Type B pancreatic cell (in vitro differentiated cells): ENCODE data around the gene MYDGF. TPM values are rescaled to one million over a fixed set of nuclear protein-coding genes. Genes with fewer than 3 reads are reported as not detected.

Experiments used
- DNase-seq: peaks from one replicate; pipeline ENCODE4 v3.0.0; 2021; ENCODE audit warnings: mixed read lengths; ENCODE audit not compliant: unreplicated experiment; ENCODE audit errors: extremely low spot score
- H3K27ac Mint-ChIP-seq: 2 replicates; pipeline ENCODE4 v1.8.0; 2021; ENCODE audit warnings: mild to moderate bottlenecking, mixed read lengths
- H3K27me3 Mint-ChIP-seq: 2 replicates; pipeline ENCODE4 v1.8.0; 2021; ENCODE audit warnings: mixed read lengths
- H3K36me3 Mint-ChIP-seq: 2 replicates; pipeline ENCODE4 v1.8.0; 2021; ENCODE audit warnings: mixed read lengths
- H3K4me1 Mint-ChIP-seq: one replicate; pipeline ENCODE4 v1.8.0; 2021; ENCODE audit warnings: mixed read lengths; ENCODE audit not compliant: unreplicated experiment
- H3K4me3 Mint-ChIP-seq: 2 replicates; pipeline ENCODE4 v1.8.0; 2021; ENCODE audit warnings: mild to moderate bottlenecking, mixed read lengths
- H3K9me3 Mint-ChIP-seq: 2 replicates; pipeline ENCODE4 v1.8.0; 2021; ENCODE audit warnings: mixed read lengths
- total RNA-seq: library from RNA; stranded (reverse); gene quantifications from 2 replicates; pipeline ENCODE4 v1.2.1, GENCODE V29; 2021; ENCODE audit warnings: low replicate concordance
- TF ChIP-seq, protein P1 (sequence below): fragments of 200-600 bp; sonication (generic); conservative IDR thresholded peaks from 2 replicates; pipeline ENCODE4 v1.5.0; 2021; ENCODE audit warnings: antibody characterized with exemption, mild to moderate bottlenecking

The MYDGF gene
- total RNA-seq, 1 donor from 2014 or later: 57.5 TPM

GRCh38 chr19:4619668-4620294, 50.4 kb downstream of the MYDGF start:
- Mint-ChIP-seq H3K36me3 (no peaks in the 10 kb centered on the region), H3K27me3 (peaks cover 5% of the 10 kb centered on the region), H3K4me1 (peaks cover 10% of the 10 kb centered on the region), H3K9me3 (no peaks in the 10 kb centered on the region), H3K27ac (no peak overlapping the region), H3K4me3 (no peak overlapping the region)
- DNase-seq: no peak
- TF ChIP-seq, protein P1, sequence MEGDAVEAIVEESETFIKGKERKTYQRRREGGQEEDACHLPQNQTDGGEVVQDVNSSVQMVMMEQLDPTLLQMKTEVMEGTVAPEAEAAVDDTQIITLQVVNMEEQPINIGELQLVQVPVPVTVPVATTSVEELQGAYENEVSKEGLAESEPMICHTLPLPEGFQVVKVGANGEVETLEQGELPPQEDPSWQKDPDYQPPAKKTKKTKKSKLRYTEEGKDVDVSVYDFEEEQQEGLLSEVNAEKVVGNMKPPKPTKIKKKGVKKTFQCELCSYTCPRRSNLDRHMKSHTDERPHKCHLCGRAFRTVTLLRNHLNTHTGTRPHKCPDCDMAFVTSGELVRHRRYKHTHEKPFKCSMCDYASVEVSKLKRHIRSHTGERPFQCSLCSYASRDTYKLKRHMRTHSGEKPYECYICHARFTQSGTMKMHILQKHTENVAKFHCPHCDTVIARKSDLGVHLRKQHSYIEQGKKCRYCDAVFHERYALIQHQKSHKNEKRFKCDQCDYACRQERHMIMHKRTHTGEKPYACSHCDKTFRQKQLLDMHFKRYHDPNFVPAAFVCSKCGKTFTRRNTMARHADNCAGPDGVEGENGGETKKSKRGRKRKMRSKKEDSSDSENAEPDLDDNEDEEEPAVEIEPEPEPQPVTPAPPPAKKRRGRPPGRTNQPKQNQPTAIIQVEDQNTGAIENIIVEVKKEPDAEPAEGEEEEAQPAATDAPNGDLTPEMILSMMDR: no peak

DNA sequence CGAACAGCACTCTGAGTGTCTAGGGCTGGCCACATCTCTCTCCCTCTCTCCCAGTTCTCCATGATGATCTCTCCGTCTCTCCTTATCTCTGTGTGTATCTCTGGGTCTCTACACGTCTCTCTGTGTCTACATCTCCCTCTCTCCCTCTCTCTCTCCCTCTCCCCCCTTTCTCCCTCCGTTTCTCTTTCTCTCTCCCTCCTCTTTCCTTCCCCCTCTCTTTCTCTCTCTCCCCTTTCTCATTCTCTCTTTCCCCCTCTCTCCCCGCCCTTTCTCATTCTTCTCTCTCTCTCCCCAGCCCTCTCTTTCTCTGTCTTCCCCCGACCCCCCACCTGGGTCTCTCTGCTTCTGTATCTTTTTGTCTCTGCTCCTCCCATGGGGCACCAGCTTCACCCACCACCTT, 52.1 kb downstream of the MYDGF start:
- Mint-ChIP-seq H3K36me3 (no peaks in the 10 kb centered on the region), H3K9me3 (no peaks in the 10 kb centered on the region), H3K27ac (no peak overlapping the region), H3K4me1 (peaks cover 5% of the 10 kb centered on the region), H3K27me3 (peaks cover 5% of the 10 kb centered on the region), H3K4me3 (no peak overlapping the region)
- TF ChIP-seq, protein P1: no peak
- DNase-seq: no peak

DNA sequence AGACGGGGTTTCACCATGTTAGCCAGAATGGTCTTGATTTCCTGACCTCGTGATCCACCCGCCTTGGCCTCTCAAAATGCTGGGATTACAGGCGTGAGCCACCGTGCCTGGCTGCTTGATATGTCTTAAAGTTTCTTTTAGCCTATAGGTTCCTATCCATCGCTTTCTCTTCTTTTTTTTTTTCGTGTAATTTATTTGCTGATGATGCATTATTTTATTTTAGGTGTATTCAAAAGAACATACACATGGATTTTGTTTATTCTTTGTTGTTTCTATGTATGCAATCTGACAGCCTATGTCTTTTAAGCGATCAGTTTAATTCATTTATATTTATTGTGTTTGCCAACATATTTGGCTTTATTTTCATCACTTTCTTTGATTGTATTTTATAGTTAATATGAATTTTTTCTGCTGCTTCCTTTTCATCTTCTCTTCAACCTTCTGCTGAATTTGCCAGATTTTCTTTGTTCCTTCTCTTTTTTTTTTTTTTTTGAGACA, 56.8 kb downstream of the MYDGF start:
- Mint-ChIP-seq H3K36me3 (no peaks in the 10 kb centered on the region), H3K4me1 (no peaks in the 10 kb centered on the region), H3K27me3 (peaks cover 18% of the 10 kb centered on the region), H3K27ac (no peak overlapping the region), H3K9me3 (no peaks in the 10 kb centered on the region), H3K4me3 (no peak overlapping the region)
- no peak for DNase-seq
- TF ChIP-seq, protein P1: no peak

DNA sequence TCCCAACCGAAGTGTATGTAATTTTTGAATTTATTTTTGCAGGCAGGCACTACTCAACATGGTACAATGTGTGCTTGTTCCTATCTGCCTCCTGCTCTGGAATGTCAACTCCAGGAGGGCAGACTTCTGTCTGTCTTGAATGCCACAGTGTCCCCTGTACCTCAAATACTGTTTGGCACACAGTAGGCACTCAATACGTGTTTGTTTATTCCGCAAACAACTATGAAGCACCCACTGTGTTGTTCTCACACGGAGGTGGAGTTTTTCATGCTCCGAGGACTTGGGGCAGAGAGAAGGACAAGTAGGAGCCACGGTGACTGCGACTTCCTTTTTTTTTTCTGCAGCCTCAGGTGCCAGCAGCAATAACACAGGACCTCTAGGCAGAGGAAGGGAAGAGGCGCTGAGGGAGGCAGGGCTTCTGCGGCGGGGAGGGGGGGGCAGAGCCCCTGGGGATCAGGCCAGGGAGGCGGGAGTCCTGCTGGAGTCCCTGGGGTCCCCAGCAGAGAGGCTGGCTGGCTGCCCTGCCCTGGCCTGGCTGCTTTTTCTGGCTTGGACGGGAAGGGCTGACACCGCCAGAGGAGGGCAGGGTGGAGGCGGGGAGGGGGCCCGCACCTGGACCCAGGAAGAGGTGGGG, 60.1 kb downstream of the MYDGF start:
- Mint-ChIP-seq H3K4me1 (no peaks in the 10 kb centered on the region), H3K27me3 (peaks cover 17% of the 10 kb centered on the region), H3K27ac (no peak overlapping the region), H3K36me3 (no peaks in the 10 kb centered on the region), H3K9me3 (no peaks in the 10 kb centered on the region), H3K4me3 (no peak overlapping the region)
- TF ChIP-seq, protein P1: no peak
- DNase-seq: no peak

Other genes starting within 250 kb of the MYDGF start
- gene UBXN6, start 212.5 kb downstream of the MYDGF start, total RNA-seq: 60.8 and 81.5 TPM in 2 replicates
- 45.0 and 77.9 TPM in 2 replicates for gene HDGFL2, start 198.0 kb downstream of the MYDGF start, total RNA-seq
- 0.48 TPM in 2 replicates for gene PLIN4, start 151.9 kb downstream of the MYDGF start, total RNA-seq
- gene PLIN5, start 135.1 kb downstream of the MYDGF start, total RNA-seq: 1.2 and 4.3 TPM in 2 replicates
- gene LRG1, start 130.3 kb downstream of the MYDGF start, total RNA-seq: 0.21 and 1.2 TPM in 2 replicates
- gene SEMA6B, start 110.7 kb downstream of the MYDGF start, total RNA-seq: 1.7 and 9.5 TPM in 2 replicates
- gene TNFAIP8L1, start 30.8 kb downstream of the MYDGF start, total RNA-seq: 4.3 and 8.9 TPM in 2 replicates
- gene DPP9, start 53.5 kb upstream of the MYDGF start, total RNA-seq: 42.9 and 47.8 TPM in 2 replicates
- 13.3 and 13.7 TPM in 2 replicates for gene FEM1A, start 121.4 kb upstream of the MYDGF start, total RNA-seq
- gene TICAM1, start 161.4 kb upstream of the MYDGF start, total RNA-seq: 8.3 and 20.5 TPM in 2 replicates
- gene PLIN3, start 197.3 kb upstream of the MYDGF start, total RNA-seq: 53.9 and 77.4 TPM in 2 replicates
- gene ARRDC5, start 232.6 kb upstream of the MYDGF start, total RNA-seq: not detected in 2 replicates
- 29.2 and 79.1 TPM in 2 replicates for gene UHRF1, start 239.2 kb upstream of the MYDGF start, total RNA-seq